Natural killer cell (primary cell): ENCODE results near the gene TMEM229A. TPM values are rescaled to one million over a fixed set of nuclear protein-coding genes. Genes with fewer than 3 reads are reported as not detected.

Experiments used
- ATAC-seq, 3 donors: fragments of 150-1000 bp in 2 of 3; fragments of 200-7000 bp in 1 of 3; cut with Tn5 transposase; 1 replicate in 1 of 3; 2 replicates in 2 of 3; pipeline ENCODE4 v1.10.0; 2021; ENCODE audit warnings: mild to moderate bottlenecking in 2 of 3, moderate library complexity in 2 of 3
- DNase-seq, 2 donors: peaks; one replicate each; pipeline versions ENCODE4 v3.0.0 to v3.0.0-alpha.2; 2013 to 2021; ENCODE audit warnings: mixed read lengths in 1 of 2
- H3K27ac ChIP-seq: one replicate; pipeline ENCODE4 v1.5.1; 2013; ENCODE audit warnings: mild to moderate bottlenecking, low read length
- H3K27me3 ChIP-seq: one replicate; pipeline ENCODE4 v1.6.1; 2013; ENCODE audit warnings: low read length; ENCODE audit not compliant: control insufficient read depth, insufficient read depth
- H3K36me3 ChIP-seq: one replicate; pipeline ENCODE4 v1.6.1; 2013; ENCODE audit warnings: low read length; ENCODE audit not compliant: control insufficient read depth, insufficient read depth
- H3K4me1 ChIP-seq: one replicate; pipeline ENCODE4 v1.6.1; 2013; ENCODE audit warnings: low read length; ENCODE audit not compliant: control insufficient read depth, insufficient read depth
- H3K4me3 ChIP-seq: one replicate; pipeline ENCODE4 v1.5.1; 2013; ENCODE audit warnings: low read length
- H3K9me3 ChIP-seq: one replicate; pipeline ENCODE4 v1.6.1; 2013; ENCODE audit warnings: low read length; ENCODE audit not compliant: control insufficient read depth, insufficient read depth
- H3K27ac Mint-ChIP-seq, 2 donors: one replicate each; pipeline ENCODE4 v1.8.0; 2022; ENCODE audit warnings: mild to moderate bottlenecking in 2 of 2, mixed read lengths in 2 of 2, moderate library complexity in 1 of 2
- H3K27me3 Mint-ChIP-seq, 2 donors: one replicate each; pipeline ENCODE4 v1.8.0; 2022; ENCODE audit warnings: low read depth in 2 of 2, mixed read lengths in 2 of 2
- H3K36me3 Mint-ChIP-seq: one replicate; pipeline ENCODE4 v1.8.0; 2022; ENCODE audit warnings: mixed read lengths
- H3K4me1 Mint-ChIP-seq, 2 donors: one replicate each; pipeline ENCODE4 v1.8.0; 2022; ENCODE audit warnings: mixed read lengths in 2 of 2
- H3K4me3 Mint-ChIP-seq: one replicate; pipeline ENCODE4 v1.8.0; 2022; ENCODE audit warnings: mild to moderate bottlenecking, moderate library complexity, mixed read lengths
- H3K9me3 Mint-ChIP-seq, 2 donors: one replicate each; pipeline ENCODE4 v1.8.0; 2022; ENCODE audit warnings: mixed read lengths in 2 of 2
- WGBS: methylation state at CpG from one replicate; pipeline ENCODE4 v1.1.7; 2013; ENCODE audit warnings: missing lambda C conversion rate; ENCODE audit not compliant: insufficient coverage; 5-methylcytosine and 5-hydroxymethylcytosine counted together
- intact Hi-C: fragments of 100-400 bp; cut with micrococcal nuclease; formaldehyde crosslinking; loops from one replicate; pipeline ENCODE4 v1.14.2; 2022
- total RNA-seq, 4 donors: library from RNA; stranded (reverse); fragments of 120-200 nt in 1 of 4; gene quantifications; one replicate each; pipeline versions ENCODE4 v1.2.3 to v1.2.4, GENCODE V29; 2013 to 2022
- TF ChIP-seq, protein P1 (sequence below): fragments of 200-600 bp; IDR thresholded peaks from one replicate; pipeline ENCODE4 v1.8.0; 2022; ENCODE audit warnings: antibody characterized with exemption

Gene TMEM229A
- total RNA-seq, 3 donors from 2014 or later (not counting 1 experiment from before 2014, with no cell fraction given), result not detected

- no peaks in the 10 kb centered on the region for H3K4me1 ChIP-seq
- H3K4me3 ChIP-seq, result no peak overlapping the region
- Mint-ChIP-seq H3K27me3 (no peaks in the 10 kb centered on the region), H3K9me3 (peaks cover 14 to 21% of the 10 kb centered on the region in 2 donors), H3K4me3 (no peak overlapping the region), H3K27ac (no peak overlapping the region), H3K36me3 (no peaks in the 10 kb centered on the region), H3K4me1 (no peaks in the 10 kb centered on the region)
- DNase-seq (no peak), ATAC-seq (no peak)
- intact Hi-C loops, result no loop called here
- H3K27ac ChIP-seq, result no peak overlapping the region
- no peaks in the 10 kb centered on the region for H3K9me3 ChIP-seq
- H3K36me3 ChIP-seq, result no peaks in the 10 kb centered on the region
- TF ChIP-seq, protein P1, sequence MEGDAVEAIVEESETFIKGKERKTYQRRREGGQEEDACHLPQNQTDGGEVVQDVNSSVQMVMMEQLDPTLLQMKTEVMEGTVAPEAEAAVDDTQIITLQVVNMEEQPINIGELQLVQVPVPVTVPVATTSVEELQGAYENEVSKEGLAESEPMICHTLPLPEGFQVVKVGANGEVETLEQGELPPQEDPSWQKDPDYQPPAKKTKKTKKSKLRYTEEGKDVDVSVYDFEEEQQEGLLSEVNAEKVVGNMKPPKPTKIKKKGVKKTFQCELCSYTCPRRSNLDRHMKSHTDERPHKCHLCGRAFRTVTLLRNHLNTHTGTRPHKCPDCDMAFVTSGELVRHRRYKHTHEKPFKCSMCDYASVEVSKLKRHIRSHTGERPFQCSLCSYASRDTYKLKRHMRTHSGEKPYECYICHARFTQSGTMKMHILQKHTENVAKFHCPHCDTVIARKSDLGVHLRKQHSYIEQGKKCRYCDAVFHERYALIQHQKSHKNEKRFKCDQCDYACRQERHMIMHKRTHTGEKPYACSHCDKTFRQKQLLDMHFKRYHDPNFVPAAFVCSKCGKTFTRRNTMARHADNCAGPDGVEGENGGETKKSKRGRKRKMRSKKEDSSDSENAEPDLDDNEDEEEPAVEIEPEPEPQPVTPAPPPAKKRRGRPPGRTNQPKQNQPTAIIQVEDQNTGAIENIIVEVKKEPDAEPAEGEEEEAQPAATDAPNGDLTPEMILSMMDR, result no peak
- no peaks in the 10 kb centered on the region for H3K27me3 ChIP-seq
Observed at GRCh38 chr7:123994449-123994848, 38.4 kb downstream of the TMEM229A start.

- H3K36me3 Mint-ChIP-seq, result no peaks in the 10 kb centered on the region
- H3K4me1 Mint-ChIP-seq, result no peaks in the 10 kb centered on the region
- no peaks in the 10 kb centered on the region for H3K27me3 Mint-ChIP-seq
- H3K27ac ChIP-seq, result no peak overlapping the region
- 76% methylated on average over 2 of the region's 2 CpGs for WGBS
- H3K27ac Mint-ChIP-seq, result no peak overlapping the region
- H3K36me3 ChIP-seq, result no peaks in the 10 kb centered on the region
- DNase-seq, result no peak
- H3K9me3 Mint-ChIP-seq, result peaks cover 14 to 21% of the 10 kb centered on the region in 2 donors
- intact Hi-C loops, result no loop called here
- no peak for ATAC-seq
- no peaks in the 10 kb centered on the region for H3K9me3 ChIP-seq
- TF ChIP-seq, protein P1, result no peak
- H3K4me1 ChIP-seq, result no peaks in the 10 kb centered on the region
- H3K4me3 ChIP-seq, result no peak overlapping the region
- no peak overlapping the region for H3K4me3 Mint-ChIP-seq
- no peaks in the 10 kb centered on the region for H3K27me3 ChIP-seq
Observed at GRCh38 chr7:123993996-123994395, 38.9 kb downstream of the TMEM229A start.

DNA sequence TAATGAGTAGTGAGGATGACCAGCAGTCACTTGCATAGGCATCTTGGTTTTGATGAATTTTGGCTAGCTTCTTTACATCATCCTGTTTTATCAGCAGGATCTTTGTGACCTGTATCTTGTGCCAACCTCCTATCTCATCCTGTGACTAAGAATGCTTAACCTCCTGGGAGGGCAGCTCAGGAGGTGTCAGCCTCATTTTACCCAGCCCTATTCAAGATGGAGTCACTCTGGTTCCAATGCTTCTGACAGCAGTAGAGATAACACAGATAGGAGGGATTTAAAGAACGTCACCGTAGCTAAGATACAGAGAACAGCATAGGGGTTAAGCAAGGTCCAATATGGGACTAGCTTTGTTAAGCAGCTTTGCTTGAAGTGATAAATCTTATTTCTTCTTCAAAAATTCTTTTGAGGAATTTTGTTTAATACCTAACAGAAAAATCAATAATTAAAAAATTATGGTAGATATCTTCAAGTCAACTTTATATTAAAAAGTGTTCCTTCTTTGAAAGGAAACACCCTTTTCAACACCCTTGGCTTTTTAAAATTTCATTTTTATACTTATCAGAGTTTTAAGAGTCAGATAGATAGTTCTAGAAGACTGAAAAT lies 39.9 kb downstream of the TMEM229A start:
- H3K27ac ChIP-seq, result no peak overlapping the region
- Mint-ChIP-seq H3K9me3 (peaks cover 8 to 16% of the 10 kb centered on the region in 2 donors), H3K27me3 (no peaks in the 10 kb centered on the region), H3K4me3 (no peak overlapping the region), H3K4me1 (no peaks in the 10 kb centered on the region), H3K36me3 (no peaks in the 10 kb centered on the region), H3K27ac (no peak overlapping the region)
- no peaks in the 10 kb centered on the region for H3K27me3 ChIP-seq
- H3K36me3 ChIP-seq, result no peaks in the 10 kb centered on the region
- intact Hi-C loops, result no loop called here
- TF ChIP-seq, protein P1, result no peak
- DNase-seq (no peak), ATAC-seq (no peak)
- H3K4me1 ChIP-seq, result no peaks in the 10 kb centered on the region
- 94% methylated on average over 2 of the region's 2 CpGs for WGBS
- no peaks in the 10 kb centered on the region for H3K9me3 ChIP-seq
- no peak overlapping the region for H3K4me3 ChIP-seq

- no peaks in the 10 kb centered on the region for H3K4me1 Mint-ChIP-seq
- WGBS, result no CpG with 5 or more reads among the region's 2 CpGs
Observed at GRCh38 chr7:123987445-123987844, 45.4 kb downstream of the TMEM229A start.

More at GRCh38 chr7:123987445-123987844, 45.4 kb downstream of the TMEM229A start:
- Mint-ChIP-seq H3K4me3 (no peak overlapping the region), H3K9me3 (peaks cover 3% of the 10 kb centered on the region in 2 donors), H3K36me3 (no peaks in the 10 kb centered on the region), H3K27me3 (no peaks in the 10 kb centered on the region), H3K27ac (no peak overlapping the region)
- H3K36me3 ChIP-seq, result no peaks in the 10 kb centered on the region
- TF ChIP-seq, protein P1, result no peak
- no peaks in the 10 kb centered on the region for H3K27me3 ChIP-seq
- no peak overlapping the region for H3K4me3 ChIP-seq
- H3K4me1 ChIP-seq, result no peaks in the 10 kb centered on the region
- H3K9me3 ChIP-seq, result no peaks in the 10 kb centered on the region
- DNase-seq, result no peak
- no peak for ATAC-seq
- intact Hi-C loops, result no loop called here
- no peak overlapping the region for H3K27ac ChIP-seq
